ENCODE data around the gene P2RY2.

- TF ChIP-seq CTCF (IDR thresholded peaks at IDR 0.05; ENCODE audit: low read depth, low read length), result no peak
- no peak for TF ChIP-seq EZH2phosphoT487 (IDR thresholded peaks at IDR 0.05; ENCODE audit: low read depth)
These were observed 11.3 kb downstream of the P2RY2 start for GRCh38 chr11:73229321-73229895.
